ENCODE measurements around the gene TRIM40. TPM values are rescaled to one million over a fixed set of nuclear protein-coding genes. Genes with fewer than 3 reads are reported as not detected.

Gene TRIM40
- polyA plus RNA-seq, 1 donor (not counting 4 experiments of a cell fraction or from before 2014, with no cell fraction given), result not detected

- no peak overlapping the region for H3K27ac ChIP-seq (ENCODE audit: control insufficient read depth, insufficient read depth, low read length)
- H3K27me3 ChIP-seq (ENCODE audit: control insufficient read depth, extremely low read depth, insufficient read depth, low read length), result peaks cover 7% of the 10 kb centered on the region
- H3K36me3 ChIP-seq (ENCODE audit: control insufficient read depth in 2 of 2, extremely low read depth in 1 of 2, insufficient read depth in 2 of 2, low read length in 2 of 2), result no peaks in the 10 kb centered on the region
- DNase-seq (ENCODE audit: low read depth, low spot score) (no peak), FAIRE-seq (no peak)
- no peaks in the 10 kb centered on the region for H3K9me1 ChIP-seq (ENCODE audit: control insufficient read depth, extremely low read depth, insufficient read depth, low read length)
- H3K4me1 ChIP-seq (ENCODE audit: control insufficient read depth, extremely low read depth, insufficient read depth, low read length), result no peaks in the 10 kb centered on the region
- H3K9ac ChIP-seq (ENCODE audit: control insufficient read depth, extremely low read depth, insufficient read depth, low read length), result no peak overlapping the region
- no peaks in the 10 kb centered on the region for H3K79me2 ChIP-seq (ENCODE audit: control insufficient read depth, insufficient read depth, low read length)
- H3K9me3 ChIP-seq (ENCODE audit: control insufficient read depth, low read depth, low read length), result no peaks in the 10 kb centered on the region
- H3K4me2 ChIP-seq (ENCODE audit: control insufficient read depth, extremely low read depth, insufficient read depth, low read depth, low read length), result no peak overlapping the region
- TF ChIP-seq CTCF (optimal IDR thresholded peaks at IDR 0.05 in 1 of 3, IDR thresholded peaks at IDR 0.05 in 1 of 3, conservative IDR thresholded peaks at IDR 0.05 in 1 of 3; ENCODE audit: extremely low read depth in 1 of 3, insufficient read depth in 2 of 3, low read length in 3 of 3), result no peak
- no peak for TF ChIP-seq EZH2 (IDR thresholded peaks at IDR 0.05; ENCODE audit: low read length)
- no peak overlapping the region for H2AFZ ChIP-seq (ENCODE audit: control insufficient read depth, low read length)
- no peak overlapping the region for H3K4me3 ChIP-seq (ENCODE audit: control insufficient read depth in 2 of 3, extremely low read depth in 1 of 3, insufficient read depth in 2 of 3, low read depth in 1 of 3, low read length in 3 of 3)
- dilution Hi-C loops (cut with MboI; ENCODE audit: extremely low pct_ligation_motif_present, low sequenced_read_pairs), result no loop called here
- H4K20me1 ChIP-seq (ENCODE audit: control insufficient read depth, extremely low read depth, insufficient read depth, low read length), result no peaks in the 10 kb centered on the region
Observed at GRCh38 chr6:30121446-30122366, 14.2 kb upstream of the TRIM40 start.

DNA sequence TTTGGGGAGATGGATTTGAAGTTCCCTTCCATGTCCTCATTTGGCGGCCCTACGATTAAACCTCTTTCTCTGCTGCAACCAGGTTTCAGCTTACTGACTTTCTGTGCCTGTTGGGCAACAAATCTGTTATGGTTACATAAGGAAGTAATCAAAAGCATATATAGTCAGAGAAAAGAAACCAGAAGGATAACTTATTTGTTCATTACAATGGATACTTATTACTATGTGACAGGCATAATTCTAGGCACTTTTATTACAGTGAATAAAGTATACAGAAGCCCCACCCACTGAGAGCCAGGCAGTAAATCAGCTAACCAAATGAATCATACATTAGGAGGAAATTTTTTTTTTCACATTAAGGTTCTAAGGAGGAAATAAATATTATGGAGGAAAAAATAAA is 13.4 kb upstream of the TRIM40 start:
- Histone ChIP-seq H3K79me2 (ENCODE audit: control insufficient read depth, insufficient read depth, low read length) (no peaks in the 10 kb centered on the region), H3K9ac (ENCODE audit: control insufficient read depth, extremely low read depth, insufficient read depth, low read length) (no peak overlapping the region), H3K4me3 (ENCODE audit: control insufficient read depth in 2 of 3, extremely low read depth in 1 of 3, insufficient read depth in 2 of 3, low read depth in 1 of 3, low read length in 3 of 3) (no peak overlapping the region), H3K9me3 (ENCODE audit: control insufficient read depth, low read depth, low read length) (no peaks in the 10 kb centered on the region), H4K20me1 (ENCODE audit: control insufficient read depth, extremely low read depth, insufficient read depth, low read length) (no peaks in the 10 kb centered on the region), H3K4me2 (ENCODE audit: control insufficient read depth, extremely low read depth, insufficient read depth, low read depth, low read length) (no peak overlapping the region), H3K36me3 (ENCODE audit: control insufficient read depth in 2 of 2, extremely low read depth in 1 of 2, insufficient read depth in 2 of 2, low read length in 2 of 2) (no peaks in the 10 kb centered on the region), H3K9me1 (ENCODE audit: control insufficient read depth, extremely low read depth, insufficient read depth, low read length) (no peaks in the 10 kb centered on the region), H3K4me1 (ENCODE audit: control insufficient read depth, extremely low read depth, insufficient read depth, low read length) (no peaks in the 10 kb centered on the region), H3K27ac (ENCODE audit: control insufficient read depth, insufficient read depth, low read length) (no peak overlapping the region), H2AFZ (ENCODE audit: control insufficient read depth, low read length) (no peak overlapping the region), H3K27me3 (ENCODE audit: control insufficient read depth, extremely low read depth, insufficient read depth, low read length) (peaks cover 15% of the 10 kb centered on the region)
- dilution Hi-C loops (cut with MboI; ENCODE audit: extremely low pct_ligation_motif_present, low sequenced_read_pairs), result no loop called here
- FAIRE-seq (no peak), DNase-seq (ENCODE audit: low read depth, low spot score) (no peak)
- TF ChIP-seq CTCF (optimal IDR thresholded peaks at IDR 0.05 in 1 of 3, IDR thresholded peaks at IDR 0.05 in 1 of 3, conservative IDR thresholded peaks at IDR 0.05 in 1 of 3; ENCODE audit: extremely low read depth in 1 of 3, insufficient read depth in 2 of 3, low read length in 3 of 3) (no peak), EZH2 (IDR thresholded peaks at IDR 0.05; ENCODE audit: low read length) (no peak)

Measured in keratinocyte (primary cell).